ENCODE data around the gene CDADC1.

- TF ChIP-seq CTCF (IDR thresholded peaks at IDR 0.05; ENCODE audit: low read depth, low read length, missing input control) (no peak), TAF1 (conservative IDR thresholded peaks at IDR 0.05) (no peak), ZBTB33 (IDR thresholded peaks at IDR 0.05) (no peak), ATF3 (IDR thresholded peaks at IDR 0.05) (no peak)
These were observed 679 bp upstream of the CDADC1 start for GRCh38 chr13:49246850-49247642.
